ENCODE measurements around the gene ARSI. TPM values are rescaled to one million over a fixed set of nuclear protein-coding genes. Genes with fewer than 3 reads are reported as not detected.

Gene ARSI
- total and polyA plus RNA-seq, 2 donors (not counting 3 experiments of a cell fraction or from before 2014, with no cell fraction given) = 0.17 to 0.20 TPM

GRCh38 chr5:150264667-150265603 lies 37.8 kb downstream of the ARSI start:
- no peak for TF ChIP-seq POLR2AphosphoS5 (IDR thresholded peaks at IDR 0.05; ENCODE audit: insufficient read depth, low read depth, low read length)
- no peaks in the 10 kb centered on the region for H3K9me1 ChIP-seq (replicated peaks; ENCODE audit: control insufficient read depth, extremely low read depth, insufficient read depth, low read length)
- no peak overlapping the region for H3K4me2 ChIP-seq (ENCODE audit: insufficient read depth, low read length)
- no peak for DNase-seq (ENCODE audit: low read depth, low spot score)
- intact Hi-C loops (cut with micrococcal nuclease) (loop anchor here (5.0 kb wide), 1 partner anchor 52 kb away; no protein-coding TSS in a partner anchor), dilution Hi-C loops (cut with MboI; ENCODE audit: extremely low pct_ligation_motif_present, low sequenced_read_pairs) (no loop called here)
- no peaks in the 10 kb centered on the region for H3K9me3 ChIP-seq (replicated peaks; ENCODE audit: control insufficient read depth, insufficient read depth, low read length)
- BruUV-seq (replicated peaks) = no TSS peak
- CTCF ChIA-PET = interaction anchor here (0.7 kb wide), 1 partner anchor 13 kb away, joined by 3 read pairs; no protein-coding TSS in a partner anchor
- H3K36me3 ChIP-seq (ENCODE audit: control insufficient read depth in 2 of 2, extremely low read depth in 1 of 2, insufficient read depth in 2 of 2, low read length in 2 of 2) = no peaks in the 10 kb centered on the region
- no peak overlapping the region for H2AFZ ChIP-seq (ENCODE audit: low read depth, low read length)
- FAIRE-seq = no peak
- H3K79me2 ChIP-seq (ENCODE audit: control insufficient read depth, insufficient read depth, low read length) = no peaks in the 10 kb centered on the region
- no peak overlapping the region for H3K4me3 ChIP-seq (replicated peaks in 1 of 3; ENCODE audit: insufficient read depth in 1 of 3, low read depth in 1 of 3, low read length in 3 of 3)
- H3K27me3 ChIP-seq (ENCODE audit: control insufficient read depth in 2 of 2, insufficient read depth in 2 of 2, low read length in 2 of 2) = no peaks in the 10 kb centered on the region
- H3K4me1 ChIP-seq (ENCODE audit: control insufficient read depth, extremely low read depth, insufficient read depth, low read length) = no peaks in the 10 kb centered on the region
- POLR2A ChIA-PET = no interaction called here
- H3K27ac ChIP-seq (ENCODE audit: insufficient read depth, low read depth, low read length) = no peak overlapping the region
- H3K9ac ChIP-seq (replicated peaks; ENCODE audit: extremely low read depth, insufficient read depth, low read length) = no peak overlapping the region
- H4K20me1 ChIP-seq (replicated peaks; ENCODE audit: control insufficient read depth, extremely low read depth, insufficient read depth, low read length) = no peaks in the 10 kb centered on the region

- no TSS peak for BruUV-seq (replicated peaks)
- H3K27me3 ChIP-seq (ENCODE audit: control insufficient read depth in 2 of 2, insufficient read depth in 2 of 2, low read length in 2 of 2) = no peaks in the 10 kb centered on the region
- dilution Hi-C loops (cut with MboI; ENCODE audit: extremely low pct_ligation_motif_present, low sequenced_read_pairs) (no loop called here), intact Hi-C loops (cut with micrococcal nuclease) (no loop called here)
- FAIRE-seq (peak; percentile 43), DNase-seq (ENCODE audit: low read depth, low spot score) (peak; percentile 37)
- no peaks in the 10 kb centered on the region for H3K9me3 ChIP-seq (replicated peaks; ENCODE audit: control insufficient read depth, insufficient read depth, low read length)
- H3K4me2 ChIP-seq (ENCODE audit: insufficient read depth, low read length) = no peak overlapping the region
- H4K20me1 ChIP-seq (replicated peaks; ENCODE audit: control insufficient read depth, extremely low read depth, insufficient read depth, low read length) = no peaks in the 10 kb centered on the region
- H3K36me3 ChIP-seq (ENCODE audit: control insufficient read depth in 2 of 2, extremely low read depth in 1 of 2, insufficient read depth in 2 of 2, low read length in 2 of 2) = no peaks in the 10 kb centered on the region
- H3K9ac ChIP-seq (replicated peaks; ENCODE audit: extremely low read depth, insufficient read depth, low read length) = no peak overlapping the region
- TF ChIP-seq FOS (IDR thresholded peaks at IDR 0.05; ENCODE audit: borderline replicate concordance, insufficient read depth, low read length) (peak; percentile 18), POLR2A (IDR thresholded peaks at IDR 0.05; ENCODE audit: low read depth, low read length) (no peak)
- no peak overlapping the region for H3K4me3 ChIP-seq (replicated peaks in 1 of 3; ENCODE audit: insufficient read depth in 1 of 3, low read depth in 1 of 3, low read length in 3 of 3)
- H3K4me1 ChIP-seq (ENCODE audit: control insufficient read depth, extremely low read depth, insufficient read depth, low read length) = no peaks in the 10 kb centered on the region
- no peaks in the 10 kb centered on the region for H3K79me2 ChIP-seq (ENCODE audit: control insufficient read depth, insufficient read depth, low read length)
- H3K9me1 ChIP-seq (replicated peaks; ENCODE audit: control insufficient read depth, extremely low read depth, insufficient read depth, low read length) = no peaks in the 10 kb centered on the region
- POLR2A ChIA-PET = no interaction called here
- H3K27ac ChIP-seq (ENCODE audit: insufficient read depth, low read depth, low read length) = no peak overlapping the region
- no peak overlapping the region for H2AFZ ChIP-seq (ENCODE audit: low read depth, low read length)
- CTCF ChIA-PET = interaction anchor here (0.7 to 1.7 kb wide), 2 partner anchors 12 to 86 kb away, joined by 3 to 7 read pairs; no protein-coding TSS in a partner anchor
These were observed 38.7 kb downstream of the ARSI start for GRCh38 chr5:150263801-150264621.

All from endothelial cell of umbilical vein (primary cell).